Measurements from ENCODE around the gene TIMP1.
A peak's percentile ranks its signal among the peaks of the same experiment; 100 is the strongest.

GRCh38 chrX:47540754-47541538, 41.3 kb upstream of the TIMP1 start:
- TF ChIP-seq CTCF (IDR thresholded peaks at IDR 0.05) (peak; percentile 38 to 75 (median 69)), POLR2A (IDR thresholded peaks at IDR 0.05) (peak in 1 of 2 donors; percentile 63)

All from tibial nerve (tissue), 3 donors.